GM21825 (cell line): ENCODE measurements around the gene KCNK3.

ENCODE experiments used
- ATAC-seq: cut with Tn5 transposase; IDR thresholded peaks from one replicate; pipeline ENCODE4 v1.9.1; 2021; ENCODE audit warnings: mild to moderate bottlenecking, moderate library complexity; ENCODE audit not compliant: unreplicated experiment

The KCNK3 gene

GRCh38 chr2:26772064-26773001, 79.8 kb downstream of the KCNK3 start:
- ATAC-seq: no peak

GRCh38 chr2:26776195-26776800, 83.8 kb downstream of the KCNK3 start:
- no peak for ATAC-seq

GRCh38 chr2:26778098-26778497, 85.6 kb downstream of the KCNK3 start:
- no peak for ATAC-seq

GRCh38 chr2:26778507-26778906, 86.0 kb downstream of the KCNK3 start:
- no peak for ATAC-seq

- ATAC-seq: no peak
Observed at GRCh38 chr2:26780203-26780760, 87.8 kb downstream of the KCNK3 start.
